ENCODE data around the gene PLCG2. TPM values are rescaled to one million over a fixed set of nuclear protein-coding genes. Genes with fewer than 3 reads are reported as not detected.

The PLCG2 gene
- total RNA-seq, 2 experiments from 2014 or later = 196 to 485 TPM

GRCh38 chr16:81817789-81818567 lies 38.9 kb downstream of the PLCG2 start:
- no TSS peak for BruUV-seq (replicated peaks)
- ChIA-PET CTCF (ENCODE audit: unreplicated experiment) (interaction anchor here (0.9 to 2.6 kb wide), 5 partner anchors 9 to 68 kb away, joined by 3 to 11 read pairs (median 7); no protein-coding TSS in a partner anchor), POLR2A (interaction anchor here (0.5 to 4.7 kb wide), 18 partner anchors 8 to 379 kb away, joined by 3 to 63 read pairs (median 6); partner anchors contain the start of gene PLCG2)
- Histone ChIP-seq H4K20me1 (ENCODE audit: insufficient read depth, low read length) (no peaks in the 10 kb centered on the region), H3K79me2 (ENCODE audit: insufficient read depth, low read depth, low read length) (peaks cover 88% of the 10 kb centered on the region), H3K27ac (ENCODE audit: low read depth, low read length, poor library complexity, severe bottlenecking) (peak overlapping the region; percentile 97), H3K36me3 (ENCODE audit: insufficient read depth, low read length) (peaks cover 29% of the 10 kb centered on the region; the same call in 1 of the 2 replicates), H3K4me2 (ENCODE audit: low read length) (peak overlapping the region; percentile 89), H3K4me1 (ENCODE audit: insufficient read depth, low read length, poor library complexity, severe bottlenecking) (peaks cover 95% of the 10 kb centered on the region), H3K9me3 (ENCODE audit: low read length) (no peaks in the 10 kb centered on the region), H2AFZ (ENCODE audit: low read length) (no peak overlapping the region), H3K9me2 (ENCODE audit: insufficient read depth, low read length) (no peaks in the 10 kb centered on the region), H3K4me3 (ENCODE audit: low read depth, low read length, poor library complexity, severe bottlenecking) (peak overlapping the region; percentile 64)
- intact Hi-C loops (cut with micrococcal nuclease; ENCODE audit: unreplicated experiment) = loop anchor here (1.0 to 2.0 kb wide), 2 partner anchors 9 to 33 kb away; no protein-coding TSS in a partner anchor
- peak; percentile 88 for DNase-seq (ENCODE audit: low spot score)
- TF ChIP-seq EZH2phosphoT487 (IDR thresholded peaks at IDR 0.05; ENCODE audit: borderline replicate concordance, low read depth, low read length) = no peak
- TF ChIP-seq CTCF (conservative IDR thresholded peaks at IDR 0.05; ENCODE audit: low read length) = no peak

GRCh38 chr16:81818568-81818896 lies 39.4 kb downstream of the PLCG2 start:
- no peaks in the 10 kb centered on the region for H3K9me2 ChIP-seq (ENCODE audit: insufficient read depth, low read length)
- intact Hi-C loops (cut with micrococcal nuclease; ENCODE audit: unreplicated experiment) = no loop called here
- H3K4me1 ChIP-seq (ENCODE audit: insufficient read depth, low read length, poor library complexity, severe bottlenecking) = peaks cover 95% of the 10 kb centered on the region
- peak overlapping the region; percentile 64 for H3K4me3 ChIP-seq (ENCODE audit: low read depth, low read length, poor library complexity, severe bottlenecking)
- TF ChIP-seq EZH2phosphoT487 (IDR thresholded peaks at IDR 0.05; ENCODE audit: borderline replicate concordance, low read depth, low read length) (no peak), CTCF (conservative IDR thresholded peaks at IDR 0.05; ENCODE audit: low read length) (no peak)
- peak overlapping the region; percentile 89 for H3K4me2 ChIP-seq (ENCODE audit: low read length)
- CTCF ChIA-PET (ENCODE audit: unreplicated experiment) = interaction anchor here (0.9 to 2.6 kb wide), 3 partner anchors 10 to 69 kb away, joined by 3 to 10 read pairs (median 7); no protein-coding TSS in a partner anchor
- POLR2A ChIA-PET = interaction anchor here (0.5 to 4.7 kb wide), 14 partner anchors 9 to 378 kb away, joined by 3 to 63 read pairs (median 8); partner anchors contain the start of gene PLCG2
- H3K9me3 ChIP-seq (ENCODE audit: low read length) = no peaks in the 10 kb centered on the region
- peaks cover 88% of the 10 kb centered on the region for H3K79me2 ChIP-seq (ENCODE audit: insufficient read depth, low read depth, low read length)
- H3K27ac ChIP-seq (ENCODE audit: low read depth, low read length, poor library complexity, severe bottlenecking) = peak overlapping the region; percentile 97
- no peak for DNase-seq (ENCODE audit: low spot score)
- BruUV-seq (replicated peaks) = no TSS peak
- no peaks in the 10 kb centered on the region for H4K20me1 ChIP-seq (ENCODE audit: insufficient read depth, low read length)
- H3K36me3 ChIP-seq (ENCODE audit: insufficient read depth, low read length) = peaks cover 30% of the 10 kb centered on the region; the same call in 1 of the 2 replicates
- no peak overlapping the region for H2AFZ ChIP-seq (ENCODE audit: low read length)

All from OCI-LY7 (cell line).